PC-3 (cell line): ENCODE data around the gene HIGD2A. TPM values are rescaled to one million over a fixed set of nuclear protein-coding genes. Genes with fewer than 3 reads are reported as not detected.

Experiments used
- ATAC-seq: fragments of 200-7000 bp; cut with Tn5 transposase; 2 replicates; pipeline ENCODE4 v1.9.1; 2020; ENCODE audit warnings: mild to moderate bottlenecking, moderate library complexity
- BruUV-seq: library from RNA; stranded (reverse); fragments of 400-500 nt; replicated peaks from 2 replicates; lab custom pipeline; 2021; lab: Mats Ljungman, UMichigan
- CTCF ChIA-PET: fragments of 300-600 bp; sonication (Branson Sonifier 250); formaldehyde crosslinking; loops from one replicate; lab custom pipeline; 2022; ENCODE audit warnings: antibody characterized with exemption; lab: Charles Lee
- POLR2A ChIA-PET: fragments of 300-600 bp; sonication (Branson Sonifier 250); formaldehyde crosslinking; loops from one replicate; lab custom pipeline; 2022; ENCODE audit warnings: antibody characterized with exemption; ENCODE audit not compliant: unreplicated experiment; lab: Charles Lee
- DNase-seq: peaks from one replicate; pipeline ENCODE4 v3.0.0-alpha.2; 2015
- H2AFZ ChIP-seq: fragments of 300-600 bp; sonication (generic); 2 replicates; pipeline ENCODE4 v1.6.0; 2016; ENCODE audit warnings: antibody characterized with exemption, low read length
- H3F3A ChIP-seq: fragments of 300-600 bp; sonication (generic); one replicate; pipeline ENCODE4 v1.6.0; 2017; ENCODE audit warnings: antibody characterized with exemption, low read length, control low read depth, mild to moderate bottlenecking; ENCODE audit not compliant: unreplicated experiment
- H3K27ac ChIP-seq: fragments of 300-600 bp; sonication (generic); 2 replicates; pipeline ENCODE4 v1.5.1; 2016; ENCODE audit warnings: mild to moderate bottlenecking, low read length
- H3K27me3 ChIP-seq: fragments of 300-600 bp; sonication (generic); 2 replicates; pipeline ENCODE4 v1.6.1; 2016; ENCODE audit warnings: low read length, mixed read lengths
- H3K36me3 ChIP-seq: fragments of 300-600 bp; sonication (generic); 2 replicates; pipeline ENCODE4 v1.6.1; 2016; ENCODE audit warnings: low read depth, mixed run types, low read length, mixed read lengths
- H3K4me1 ChIP-seq: fragments of 300-600 bp; sonication (generic); 2 replicates; pipeline ENCODE4 v1.5.1; 2016; ENCODE audit warnings: low read length; ENCODE audit not compliant: insufficient read depth
- H3K4me2 ChIP-seq: fragments of 300-600 bp; sonication (generic); 2 replicates; pipeline ENCODE4 v1.6.0; 2016; ENCODE audit warnings: low read length
- H3K4me3 ChIP-seq: fragments of 300-600 bp; sonication (generic); 2 replicates; pipeline ENCODE4 v1.5.1; 2016; ENCODE audit warnings: mild to moderate bottlenecking, low read length, mixed read lengths
- H3K79me2 ChIP-seq: fragments of 300-600 bp; sonication (generic); 2 replicates; pipeline ENCODE4 v1.6.1; 2017; ENCODE audit warnings: low read length, mixed read lengths
- H3K9ac ChIP-seq: fragments of 300-600 bp; sonication (generic); 2 replicates; pipeline ENCODE4 v1.6.0; 2016; ENCODE audit warnings: mild to moderate bottlenecking, low read length
- H3K9me2 ChIP-seq: fragments of 300-600 bp; sonication (generic); replicated peaks from 2 replicates; pipeline ENCODE4 v1.6.1; 2016; ENCODE audit warnings: mixed run types, low read length, mixed read lengths
- H3K9me3 ChIP-seq: fragments of 300-600 bp; sonication (generic); 2 replicates; pipeline ENCODE4 v1.6.1; 2016; ENCODE audit warnings: low read length, mixed read lengths
- H4K20me1 ChIP-seq: fragments of 300-600 bp; sonication (generic); 2 replicates; pipeline ENCODE4 v1.6.1; 2016; ENCODE audit warnings: low read length, mixed read lengths
- EZH2 ChIP-seq: fragments of 300-600 bp; sonication (generic); IDR thresholded peaks from one replicate; pipeline ENCODE4 v1.6.1; 2017; ENCODE audit warnings: antibody characterized with exemption, mild to moderate bottlenecking, low read length; ENCODE audit not compliant: unreplicated experiment
- EZH2phosphoT487 ChIP-seq: fragments of 300-600 bp; sonication (generic); IDR thresholded peaks from 2 replicates; pipeline ENCODE4 v1.6.1; 2018; ENCODE audit warnings: mild to moderate bottlenecking, antibody characterized with exemption, low read length, borderline replicate concordance
- intact Hi-C: fragments of 100-400 bp; cut with micrococcal nuclease; formaldehyde crosslinking; loops from 2 replicates; pipeline ENCODE4 v1.9.0; 2023
- total RNA-seq: library from RNA; depleted of rRNA; stranded (reverse); fragments of >200 nt; gene quantifications from 2 replicates; pipeline ENCODE4 v1.2.3, GENCODE V29; 2014
- TF ChIP-seq, protein P1 (sequence below): fragments of 300-600 bp; sonication (generic); conservative IDR thresholded peaks from 2 replicates; pipeline ENCODE4 v1.5.1; 2017; ENCODE audit warnings: antibody characterized with exemption, low read depth, mild to moderate bottlenecking, low read length

The HIGD2A gene
- total RNA-seq, 1 experiment from 2014 or later: 174 TPM

GRCh38 chr5:176362233-176362490, 26.4 kb upstream of the HIGD2A start:
- TSS peak; percentile 85 for BruUV-seq
- ChIA-PET CTCF (no interaction called here), POLR2A (interaction anchor here (0.6 to 0.7 kb wide), 3 partner anchors 10 to 1363 kb away, joined by 3 to 5 read pairs (median 4); no protein-coding TSS in a partner anchor)
- Histone ChIP-seq H3K4me3 (peak overlapping the region; percentile 95), H3K9me2 (no peaks in the 10 kb centered on the region), H3K9ac (peak overlapping the region; percentile 84; the same call in 1 of the 2 replicates), H3K36me3 (peaks cover 5% of the 10 kb centered on the region; the same call in 1 of the 2 replicates), H3K79me2 (peaks cover 37% of the 10 kb centered on the region), H3K9me3 (no peaks in the 10 kb centered on the region), H3K27me3 (no peaks in the 10 kb centered on the region), H3F3A (no peaks in the 10 kb centered on the region), H2AFZ (peak overlapping the region; percentile 81), H3K27ac (no peak overlapping the region), H3K4me1 (peaks cover 11% of the 10 kb centered on the region; the same call in 1 of the 2 replicates), H4K20me1 (0 out of 2 replicates have a peak, but pooled peaks cover 4% of the 10 kb centered on the region), H3K4me2 (peak overlapping the region; percentile 85)
- DNase-seq: no peak
- TF ChIP-seq EZH2 (no peak), EZH2phosphoT487 (no peak)
- TF ChIP-seq, protein P1, sequence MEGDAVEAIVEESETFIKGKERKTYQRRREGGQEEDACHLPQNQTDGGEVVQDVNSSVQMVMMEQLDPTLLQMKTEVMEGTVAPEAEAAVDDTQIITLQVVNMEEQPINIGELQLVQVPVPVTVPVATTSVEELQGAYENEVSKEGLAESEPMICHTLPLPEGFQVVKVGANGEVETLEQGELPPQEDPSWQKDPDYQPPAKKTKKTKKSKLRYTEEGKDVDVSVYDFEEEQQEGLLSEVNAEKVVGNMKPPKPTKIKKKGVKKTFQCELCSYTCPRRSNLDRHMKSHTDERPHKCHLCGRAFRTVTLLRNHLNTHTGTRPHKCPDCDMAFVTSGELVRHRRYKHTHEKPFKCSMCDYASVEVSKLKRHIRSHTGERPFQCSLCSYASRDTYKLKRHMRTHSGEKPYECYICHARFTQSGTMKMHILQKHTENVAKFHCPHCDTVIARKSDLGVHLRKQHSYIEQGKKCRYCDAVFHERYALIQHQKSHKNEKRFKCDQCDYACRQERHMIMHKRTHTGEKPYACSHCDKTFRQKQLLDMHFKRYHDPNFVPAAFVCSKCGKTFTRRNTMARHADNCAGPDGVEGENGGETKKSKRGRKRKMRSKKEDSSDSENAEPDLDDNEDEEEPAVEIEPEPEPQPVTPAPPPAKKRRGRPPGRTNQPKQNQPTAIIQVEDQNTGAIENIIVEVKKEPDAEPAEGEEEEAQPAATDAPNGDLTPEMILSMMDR: no peak
- ATAC-seq: no peak
- intact Hi-C loops: no loop called here

- H3K4me2 ChIP-seq: peak overlapping the region; percentile 54
- DNase-seq (no peak), ATAC-seq (no peak)
- no peaks in the 10 kb centered on the region for H3K27me3 ChIP-seq
- peaks cover 17% of the 10 kb centered on the region for H3K79me2 ChIP-seq
- no TSS peak for BruUV-seq
- 0 out of 2 replicates have a peak, but pooled peaks cover under 1% of the 10 kb centered on the region for H4K20me1 ChIP-seq
- no peaks in the 10 kb centered on the region for H3K36me3 ChIP-seq
- H3K9ac ChIP-seq: no peak overlapping the region
- H3K4me1 ChIP-seq: peaks cover 7% of the 10 kb centered on the region; the same call in 1 of the 2 replicates
- TF ChIP-seq EZH2phosphoT487: no peak
- no peak for TF ChIP-seq EZH2
- TF ChIP-seq, protein P1: no peak
- ChIA-PET CTCF (no interaction called here), POLR2A (no interaction called here)
- H3K9me3 ChIP-seq: no peaks in the 10 kb centered on the region
- H3F3A ChIP-seq: no peaks in the 10 kb centered on the region
- peak overlapping the region; percentile 27; the same call in 1 of the 2 replicates for H3K4me3 ChIP-seq
- H3K9me2 ChIP-seq: no peaks in the 10 kb centered on the region
- H3K27ac ChIP-seq: no peak overlapping the region
- intact Hi-C loops: no loop called here
- H2AFZ ChIP-seq: no peak overlapping the region
Measured at GRCh38 chr5:176364765-176365350, 23.7 kb upstream of the HIGD2A start.
